IPS DF 19.7 (cell line): ENCODE measurements around the gene TLE5.

Source experiments
- DNase-seq: peaks from one replicate; pipeline ENCODE4 v3.0.0-alpha.2; 2013; ENCODE audit warnings: low read depth, low spot score

Gene TLE5, protein sequence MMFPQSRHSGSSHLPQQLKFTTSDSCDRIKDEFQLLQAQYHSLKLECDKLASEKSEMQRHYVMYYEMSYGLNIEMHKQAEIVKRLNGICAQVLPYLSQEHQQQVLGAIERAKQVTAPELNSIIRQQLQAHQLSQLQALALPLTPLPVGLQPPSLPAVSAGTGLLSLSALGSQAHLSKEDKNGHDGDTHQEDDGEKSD

GRCh38 chr19:3062165-3063105 is at the start of gene TLE5:
TSS of gene TLE5 (minus strand) at chr19:3062495. CDS start at chr19:3062200, 295 bp downstream.
- DNase-seq, result no peak

- DNase-seq, result no peak
These were observed 49.4 kb upstream of the TLE5 start for GRCh38 chr19:3111586-3112247.

DNA sequence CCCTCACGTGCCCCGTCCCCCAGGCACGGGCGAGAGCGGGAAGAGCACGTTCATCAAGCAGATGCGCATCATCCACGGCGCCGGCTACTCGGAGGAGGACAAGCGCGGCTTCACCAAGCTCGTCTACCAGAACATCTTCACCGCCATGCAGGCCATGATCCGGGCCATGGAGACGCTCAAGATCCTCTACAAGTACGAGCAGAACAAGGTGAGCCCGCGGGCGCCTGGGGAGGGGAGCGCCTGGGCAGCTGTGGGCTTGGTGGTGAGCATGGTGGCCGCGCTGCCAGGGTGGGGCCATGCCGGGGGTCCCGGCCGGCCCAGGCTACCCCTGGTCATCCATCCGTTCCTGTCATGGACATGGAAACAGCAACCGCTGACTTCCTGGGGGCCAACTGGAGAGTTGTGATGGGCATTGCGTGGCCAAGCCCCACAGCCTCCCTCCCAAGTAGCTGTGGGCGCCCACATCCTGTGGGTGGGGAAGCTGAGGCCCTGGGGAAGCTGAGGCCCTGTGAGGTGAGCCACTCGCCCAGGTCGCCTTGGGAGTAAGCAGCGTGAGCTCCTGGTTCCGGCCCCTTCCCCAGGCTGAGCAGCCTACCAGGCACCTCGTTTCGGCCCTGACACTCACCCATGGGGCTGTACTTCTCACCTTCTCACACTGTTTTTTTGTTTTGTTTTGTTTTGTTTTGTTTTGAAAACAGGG is 48.0 kb upstream of the TLE5 start:
- DNase-seq, result no peak

DNA sequence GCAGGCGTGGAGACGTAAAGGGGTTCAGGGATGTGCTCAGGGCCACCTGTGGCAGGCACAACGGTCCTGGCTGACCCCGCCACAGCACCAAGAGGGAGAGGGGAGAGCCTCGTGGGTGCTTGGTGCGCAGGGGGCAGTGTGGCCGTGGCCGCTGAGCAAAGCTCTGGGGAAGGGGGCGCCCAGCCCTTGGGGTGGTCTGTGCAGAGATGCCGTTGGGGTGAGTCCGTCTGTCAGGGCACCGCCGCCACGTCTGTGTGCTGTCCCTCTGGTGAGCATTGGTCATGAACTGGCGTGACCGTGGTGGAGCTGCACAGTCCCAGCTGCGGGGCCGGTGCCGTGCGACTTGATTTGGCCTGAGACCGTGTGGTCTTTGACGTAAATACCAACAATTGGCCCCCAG is 47.2 kb upstream of the TLE5 start:
- no peak for DNase-seq

- no peak for DNase-seq
These were observed 46.5 kb upstream of the TLE5 start for GRCh38 chr19:3108775-3109174.

DNA sequence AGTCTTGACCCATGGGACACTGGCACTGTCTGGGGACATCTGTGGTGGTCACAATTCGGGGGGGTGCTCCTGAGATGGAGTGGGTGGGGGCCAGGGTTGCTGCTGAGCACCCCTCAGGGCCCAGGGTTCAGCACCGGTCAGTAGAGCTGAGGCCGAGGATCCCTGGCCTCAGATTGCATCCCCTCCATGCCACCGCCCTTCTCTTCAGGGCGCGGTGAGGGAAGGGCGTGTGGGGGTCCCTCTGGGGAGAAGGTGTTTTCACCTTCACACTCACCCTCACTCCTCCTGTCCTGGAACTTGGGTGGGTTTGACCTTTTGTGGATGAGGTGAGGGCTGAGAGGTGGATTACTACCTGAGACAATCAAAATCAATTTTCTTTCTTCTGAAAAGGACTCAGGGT is 45.4 kb upstream of the TLE5 start:
- no peak for DNase-seq

GRCh38 chr19:3106509-3107141 is 44.3 kb upstream of the TLE5 start:
- DNase-seq, result no peak

GRCh38 chr19:3105641-3106508 is 43.6 kb upstream of the TLE5 start:
- no peak for DNase-seq

GRCh38 chr19:3104708-3104983 is 42.4 kb upstream of the TLE5 start:
- DNase-seq, result no peak

- DNase-seq, result no peak
These were observed 40.2 kb upstream of the TLE5 start for GRCh38 chr19:3102239-3103140.

DNA sequence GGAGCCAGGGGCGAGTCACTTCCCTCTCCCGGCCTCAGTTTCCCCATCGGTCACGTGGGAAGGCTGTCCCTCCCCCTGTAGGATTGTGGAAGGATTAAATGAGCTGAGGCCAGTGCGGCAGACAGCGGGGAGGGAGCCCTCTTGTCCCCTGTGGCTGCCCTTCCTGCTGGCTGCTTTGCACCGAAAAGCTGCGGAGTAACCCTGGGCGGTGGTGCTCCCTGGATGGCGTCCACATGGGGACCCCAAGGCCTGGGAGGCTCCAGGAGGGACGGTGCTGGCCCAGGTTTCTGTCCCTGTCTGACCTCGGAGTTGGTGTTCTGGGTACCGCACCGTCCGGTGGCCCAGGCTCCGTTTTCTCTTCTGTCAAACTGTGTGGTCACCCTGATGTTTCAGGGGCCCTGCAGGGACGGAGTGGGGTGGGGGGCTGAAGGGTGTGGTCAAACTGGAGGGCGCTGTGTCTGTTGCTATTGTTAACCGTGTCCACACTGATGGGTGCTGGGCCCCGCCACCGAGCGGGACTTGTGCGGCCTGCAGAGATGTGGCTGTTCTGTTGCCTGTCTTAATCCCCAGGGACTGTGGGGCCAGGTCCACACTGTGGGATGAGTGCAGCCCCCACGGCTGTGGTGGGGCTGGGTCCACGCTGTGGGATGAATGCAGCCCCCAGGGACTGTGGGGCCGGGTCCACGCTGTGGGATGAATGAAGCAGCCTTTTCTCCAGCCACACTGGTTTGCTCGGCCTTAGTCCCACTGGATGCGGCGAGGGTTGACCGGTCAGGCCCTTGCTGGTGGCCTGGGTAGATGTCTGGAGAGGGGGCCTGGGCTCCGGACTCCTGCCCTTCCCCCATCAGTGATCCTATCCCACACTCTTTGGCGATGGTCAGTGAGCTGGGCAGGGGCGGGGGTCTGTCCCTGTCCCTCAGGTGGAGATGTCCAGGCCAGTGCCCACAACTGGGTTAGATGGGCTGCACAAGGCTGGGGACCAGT is 38.7 kb upstream of the TLE5 start:
- DNase-seq, result no peak

DNA sequence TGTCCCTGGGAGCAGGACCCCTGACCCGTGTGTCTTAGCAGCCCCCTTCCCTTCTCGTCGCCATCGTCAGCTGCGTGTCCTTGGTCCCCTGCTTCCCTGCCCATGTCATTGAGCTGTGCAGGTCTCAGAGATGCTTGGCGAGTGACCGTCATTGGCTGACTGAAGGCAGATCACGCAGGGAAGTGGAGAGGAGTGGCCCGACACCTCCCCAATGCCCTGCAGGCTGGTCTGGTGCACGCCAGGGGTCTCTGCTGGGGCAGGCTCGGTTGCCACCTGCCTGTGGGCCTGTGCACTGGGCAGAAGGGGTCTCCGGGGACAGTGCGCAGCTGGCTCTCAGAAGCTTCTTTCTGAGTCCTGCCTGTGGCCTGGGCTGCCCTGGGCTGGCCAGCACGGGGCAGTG is 38.0 kb upstream of the TLE5 start:
- no peak for DNase-seq

DNA sequence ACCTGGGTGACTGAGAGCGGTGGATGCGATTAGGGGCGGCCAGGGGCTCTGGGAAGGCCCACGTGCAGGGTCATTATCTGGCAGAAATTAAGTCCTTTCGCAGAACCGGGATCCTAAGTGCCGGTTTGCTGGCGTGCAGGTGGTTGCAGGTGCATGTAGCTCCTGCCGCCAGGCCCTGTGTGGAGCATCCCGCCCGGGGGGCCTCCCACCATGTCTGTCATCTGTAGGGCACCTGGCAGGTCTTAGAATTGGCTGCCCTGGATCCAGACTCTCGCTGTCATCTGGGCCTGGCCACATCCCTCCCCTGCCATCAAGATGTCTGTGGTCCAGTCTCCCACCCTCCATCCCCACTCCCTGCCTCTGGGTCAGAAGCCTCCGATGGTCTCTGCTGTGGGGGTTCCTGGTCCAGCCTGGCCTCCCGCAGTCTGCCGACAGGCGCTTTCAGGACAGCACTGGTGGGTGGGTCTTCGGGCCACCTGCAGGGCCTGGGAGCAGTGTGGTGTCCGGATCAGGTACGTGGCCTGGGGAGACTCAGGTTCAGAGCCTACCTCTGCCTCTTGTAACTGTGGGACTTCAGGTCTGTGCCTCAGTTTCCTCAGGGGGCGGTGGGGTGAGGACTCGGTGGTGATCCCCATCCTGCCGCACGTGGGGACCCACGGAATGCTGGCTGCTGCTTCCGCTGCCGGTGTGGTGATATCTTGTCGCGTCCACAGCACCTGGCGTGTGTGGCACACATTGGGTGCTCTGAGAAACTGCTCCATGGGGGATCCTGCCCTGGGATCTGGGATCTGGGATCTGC is 37.3 kb upstream of the TLE5 start:
- DNase-seq, result no peak

DNA sequence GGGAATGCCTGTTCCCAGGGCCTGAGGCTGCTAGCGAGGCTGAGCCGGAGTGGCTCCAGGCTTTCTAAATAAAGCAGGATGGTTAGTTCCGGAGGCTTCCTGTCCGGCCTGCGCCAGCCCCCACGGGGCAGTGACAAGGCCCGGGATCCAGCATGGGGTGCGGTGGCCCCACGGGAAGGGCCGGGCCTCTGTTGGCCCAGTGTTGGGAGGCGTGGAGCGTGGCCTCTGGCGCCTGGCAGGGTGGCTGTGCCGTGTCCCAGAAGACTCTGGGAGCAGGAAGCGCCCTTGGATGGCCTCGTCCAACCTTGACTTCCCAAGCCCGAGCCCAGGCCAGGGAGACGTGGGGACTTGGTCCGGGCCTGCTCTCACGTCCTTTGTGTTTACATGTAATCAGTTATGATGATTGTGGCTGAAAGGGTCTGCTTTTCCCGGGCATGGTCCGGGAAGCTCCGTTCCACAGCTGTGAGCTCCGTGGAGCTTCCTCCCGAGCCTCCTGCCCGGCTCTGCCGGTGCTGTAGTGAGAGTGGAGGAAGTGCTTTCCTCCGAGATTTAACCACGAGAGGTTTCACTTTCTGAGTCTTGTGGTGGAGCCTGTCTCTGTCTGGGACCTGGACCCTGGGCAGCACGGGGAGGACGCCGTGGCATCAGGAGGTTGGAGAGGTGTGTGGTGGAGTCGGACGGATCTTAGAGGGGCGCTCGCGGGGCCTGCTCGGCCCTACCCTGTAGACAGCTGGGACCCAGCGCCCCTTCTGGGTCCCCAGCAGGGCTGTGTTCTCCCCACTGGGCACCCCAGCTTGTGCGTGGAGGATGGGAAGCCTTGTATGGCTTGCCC is 36.4 kb upstream of the TLE5 start:
- DNase-seq, result no peak

GRCh38 chr19:3098141-3098514 is 35.8 kb upstream of the TLE5 start:
- DNase-seq, result no peak

- no peak for DNase-seq
These were observed 35.2 kb upstream of the TLE5 start for GRCh38 chr19:3097442-3097871.

GRCh38 chr19:3096902-3097326 is 34.6 kb upstream of the TLE5 start:
- DNase-seq, result no peak
